ENCODE measurements around the gene ATP2B2.
"Not testable (repeated sequence)": the region's sequence is repeated elsewhere in the genome, so short reads cannot be mapped to it uniquely, and the experiment has no call there.

ATP2B2 gene

GRCh38 chr3:10387881-10388609 lies 117.3 kb downstream of the ATP2B2 start:
- no peak for DNase-seq (ENCODE audit: low read depth in 1 of 2, low spot score in 1 of 2)

DNA sequence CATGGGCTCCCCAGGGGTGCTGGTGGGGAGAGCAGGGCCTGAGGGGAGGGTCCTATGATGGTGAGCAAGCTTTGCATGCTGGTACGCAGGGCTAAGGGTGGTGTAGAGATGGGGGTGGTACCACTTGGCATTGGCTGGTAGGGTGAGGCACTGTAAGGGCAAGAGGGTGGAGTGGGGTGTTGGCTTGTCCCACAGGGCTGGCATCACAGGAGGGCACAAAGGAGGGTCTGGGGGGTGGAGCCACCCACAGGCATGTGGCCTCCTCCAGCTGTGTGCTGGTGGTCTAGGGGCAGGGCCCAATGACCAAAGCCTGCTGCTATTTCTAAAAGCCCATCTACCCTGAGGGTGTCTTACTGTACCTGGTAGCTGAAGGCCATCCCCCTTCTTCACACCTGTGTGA lies 119.3 kb downstream of the ATP2B2 start:
- DNase-seq (ENCODE audit: low read depth in 1 of 2, low spot score in 1 of 2), result no peak

DNA sequence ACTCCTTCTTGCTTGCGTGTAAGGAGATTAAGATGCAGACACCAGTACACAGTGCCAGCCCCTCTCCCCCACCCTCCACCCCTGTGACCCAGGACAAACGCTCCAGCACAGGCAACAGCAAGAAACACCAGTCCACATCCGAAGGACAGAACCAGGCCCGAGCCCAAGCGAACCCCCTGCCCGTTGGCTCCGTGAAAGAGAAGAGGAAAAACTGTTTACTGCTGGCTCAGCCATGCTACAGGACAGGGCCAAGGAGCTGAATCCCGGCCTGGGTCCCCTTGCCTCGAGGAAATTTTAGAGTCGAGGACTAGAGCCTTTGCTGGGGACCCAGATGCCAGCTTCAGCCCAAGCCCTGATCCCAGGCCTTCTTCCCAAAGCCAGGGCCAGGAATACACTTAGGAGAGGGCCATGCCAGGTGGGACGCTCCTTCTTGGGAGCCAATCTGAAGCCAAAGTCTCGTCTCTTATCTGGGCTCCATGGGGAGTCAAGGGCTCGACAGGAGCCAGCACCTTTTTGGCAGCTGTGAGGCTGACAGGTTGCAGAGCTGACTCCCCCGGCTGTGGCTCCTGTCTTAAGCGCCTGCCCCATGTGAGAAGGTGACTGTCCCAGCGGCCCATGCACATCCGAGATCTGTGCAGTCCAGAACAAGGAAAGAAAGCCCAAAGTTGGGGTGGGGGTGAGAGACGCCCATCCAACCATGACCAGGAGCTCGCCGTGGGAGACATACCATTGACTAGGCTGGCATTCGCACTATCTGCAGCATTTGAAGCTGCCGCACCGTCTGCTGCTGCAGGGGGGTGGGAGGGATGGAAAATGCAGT lies 120.6 kb downstream of the ATP2B2 start:
- DNase-seq (ENCODE audit: low read depth in 1 of 2, low spot score in 1 of 2), result no peak

- no peak for DNase-seq (ENCODE audit: low read depth in 1 of 2, low spot score in 1 of 2)
Observed at GRCh38 chr3:10383850-10384248, 121.5 kb downstream of the ATP2B2 start.

GRCh38 chr3:10382892-10383849 lies 122.2 kb downstream of the ATP2B2 start:
- DNase-seq (ENCODE audit: low read depth in 1 of 2, low spot score in 1 of 2), result no peak

GRCh38 chr3:10382445-10382844 lies 122.9 kb downstream of the ATP2B2 start:
- DNase-seq (ENCODE audit: low read depth in 1 of 2, low spot score in 1 of 2), result not testable (repeated sequence)

- DNase-seq (ENCODE audit: low read depth in 1 of 2, low spot score in 1 of 2), result no peak
Observed at GRCh38 chr3:10381336-10381735, 124.0 kb downstream of the ATP2B2 start.

DNA sequence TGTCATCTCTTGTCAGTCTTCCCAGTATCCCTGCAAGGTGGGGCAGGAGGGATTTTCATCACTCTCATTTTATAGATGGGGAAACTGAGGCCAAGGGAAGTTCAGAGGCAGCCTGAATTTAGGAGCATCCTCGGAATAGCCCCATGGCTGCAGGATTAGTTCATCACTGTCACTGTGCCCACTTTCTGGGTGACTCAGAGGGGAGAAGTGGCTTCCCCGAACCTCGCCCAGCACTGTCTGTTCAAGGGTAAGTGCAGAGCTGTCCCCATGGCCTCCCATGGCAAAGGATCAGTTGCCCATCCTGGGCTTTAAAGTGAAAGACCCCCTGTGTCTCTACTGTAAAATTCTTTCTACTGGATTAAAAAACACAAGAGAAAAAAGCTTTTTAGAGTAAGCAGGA lies 124.5 kb downstream of the ATP2B2 start:
- DNase-seq (ENCODE audit: low read depth in 1 of 2, low spot score in 1 of 2), result no peak

GRCh38 chr3:10379961-10380360 lies 125.4 kb downstream of the ATP2B2 start:
- DNase-seq (ENCODE audit: low read depth in 1 of 2, low spot score in 1 of 2), result no peak

DNA sequence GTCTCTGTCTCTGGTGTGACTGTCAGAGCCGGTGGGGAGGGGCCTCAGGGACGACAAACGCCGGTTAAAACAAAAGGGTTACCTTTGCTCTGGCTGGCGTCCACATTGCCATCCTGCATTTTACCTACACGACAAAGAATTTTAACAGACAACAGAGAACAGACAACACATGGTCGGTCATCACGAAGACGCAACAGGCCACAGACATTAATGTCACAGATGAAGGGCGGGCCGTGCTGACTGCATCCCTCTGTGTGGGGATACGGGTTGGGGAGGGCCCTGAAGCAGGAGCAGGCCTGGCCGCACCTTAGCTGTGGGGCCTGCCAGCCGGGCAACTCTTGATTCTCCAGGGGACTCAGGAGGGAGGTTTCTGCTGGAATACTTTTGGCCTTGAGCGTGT lies 126.2 kb downstream of the ATP2B2 start:
- DNase-seq (ENCODE audit: low read depth in 1 of 2, low spot score in 1 of 2), result no peak

- DNase-seq (ENCODE audit: low read depth in 1 of 2, low spot score in 1 of 2), result no peak
Observed at GRCh38 chr3:10378742-10379141, 126.6 kb downstream of the ATP2B2 start.

DNA sequence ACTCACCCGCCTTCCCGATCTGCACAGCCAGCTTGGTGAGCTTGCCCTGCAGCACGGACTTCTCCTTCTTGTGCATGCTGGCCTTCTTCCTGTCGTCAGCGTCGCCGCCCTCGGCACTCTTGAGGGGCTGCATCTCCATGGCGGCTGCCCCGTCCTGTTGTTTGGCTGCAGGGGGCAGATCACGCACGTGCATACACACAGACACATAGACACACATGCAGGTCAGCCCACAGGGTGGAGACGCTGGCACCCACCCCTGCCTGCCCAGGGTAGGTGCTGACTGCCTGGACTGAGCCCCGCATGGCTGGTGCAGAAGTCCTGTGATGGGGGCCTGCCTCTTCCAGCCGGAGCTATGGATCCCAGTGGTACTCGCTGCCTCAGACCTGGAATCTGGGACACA lies 127.1 kb downstream of the ATP2B2 start:
- DNase-seq (ENCODE audit: low read depth in 1 of 2, low spot score in 1 of 2), result no peak

DNA sequence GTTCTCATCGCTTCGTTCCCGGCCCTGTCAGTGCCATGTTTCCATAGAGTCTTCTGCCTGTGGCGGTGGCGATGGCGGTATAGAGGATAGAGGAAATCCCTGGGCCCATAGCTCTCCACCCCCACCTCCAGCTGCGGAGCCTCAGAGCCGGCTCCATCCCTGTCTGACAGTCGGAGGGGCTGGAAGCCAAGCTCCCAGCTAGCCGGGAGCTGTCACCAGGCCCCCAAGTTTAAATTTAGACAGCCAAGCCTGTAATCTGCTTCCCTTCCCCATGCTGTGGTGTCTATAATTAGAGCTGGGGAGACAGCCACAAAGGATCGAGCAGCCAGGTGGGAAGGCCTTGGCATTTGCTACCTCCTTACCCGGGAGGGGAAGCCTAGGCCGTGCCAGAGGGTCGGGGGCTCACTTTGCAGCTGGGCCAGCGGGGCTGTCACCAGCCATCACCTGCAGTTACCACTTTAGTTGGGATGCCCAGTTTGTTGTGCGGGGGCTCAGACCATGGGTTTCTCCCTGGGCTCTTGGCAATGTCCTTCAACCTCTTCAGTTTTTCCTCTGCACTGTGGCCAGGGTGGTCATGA lies 128.1 kb downstream of the ATP2B2 start:
- no peak for DNase-seq (ENCODE audit: low read depth in 1 of 2, low spot score in 1 of 2)

DNA sequence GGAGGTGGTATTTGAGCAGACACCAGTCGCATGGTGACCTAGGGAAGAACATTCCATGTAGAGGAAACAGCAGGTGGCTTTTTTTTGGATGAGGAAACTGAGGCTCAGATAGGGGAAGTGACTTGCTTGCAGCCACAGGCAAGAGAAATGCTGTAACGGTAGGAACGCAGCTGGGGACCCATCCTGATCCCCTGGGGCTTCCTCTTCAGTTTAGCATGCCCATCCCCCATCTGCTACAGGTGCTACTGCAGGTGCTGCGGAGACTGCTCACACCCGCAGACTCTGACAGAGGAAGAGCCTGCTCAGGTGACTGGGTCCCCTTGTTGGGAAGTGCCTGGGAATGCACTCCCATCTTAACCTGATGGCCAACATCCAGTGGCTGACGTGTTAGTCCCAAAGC lies 129.0 kb downstream of the ATP2B2 start:
- DNase-seq (ENCODE audit: low read depth in 1 of 2, low spot score in 1 of 2), result no peak

GRCh38 chr3:10375296-10376053 lies 129.9 kb downstream of the ATP2B2 start:
- DNase-seq (ENCODE audit: low read depth in 1 of 2, low spot score in 1 of 2), result no peak

DNA sequence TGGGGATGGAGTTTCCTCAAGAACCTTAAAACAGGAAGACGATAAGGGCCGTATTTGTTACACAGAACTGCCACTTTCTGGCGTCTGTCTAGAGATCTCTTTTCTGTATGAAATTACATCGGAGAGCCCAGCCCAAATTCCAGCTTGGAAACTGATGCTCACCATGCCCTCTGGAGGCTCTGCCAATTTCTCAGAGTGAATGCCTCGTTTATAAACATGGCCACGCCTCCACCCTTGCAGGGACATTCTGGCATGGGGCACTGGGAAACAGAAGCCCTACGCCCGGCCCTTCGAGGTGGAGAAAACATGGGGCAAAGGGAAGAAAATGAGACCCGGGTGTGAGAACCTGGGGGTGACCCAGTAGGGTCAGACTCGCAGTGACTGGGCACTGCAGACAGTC lies 131.1 kb downstream of the ATP2B2 start:
- DNase-seq (ENCODE audit: low read depth in 1 of 2, low spot score in 1 of 2), result no peak

- DNase-seq (ENCODE audit: low read depth in 1 of 2, low spot score in 1 of 2), result no peak
Observed at GRCh38 chr3:10373686-10374261, 131.6 kb downstream of the ATP2B2 start.

- DNase-seq (ENCODE audit: low read depth in 1 of 2, low spot score in 1 of 2), result no peak
Observed at GRCh38 chr3:10371789-10372188, 133.6 kb downstream of the ATP2B2 start.

- no peak for DNase-seq (ENCODE audit: low read depth in 1 of 2, low spot score in 1 of 2)
Observed at GRCh38 chr3:10371167-10371566, 134.2 kb downstream of the ATP2B2 start.

- no peak for DNase-seq (ENCODE audit: low read depth in 1 of 2, low spot score in 1 of 2)
Observed at GRCh38 chr3:10370429-10370828, 135.0 kb downstream of the ATP2B2 start.

Measured in activated T-helper 1 cell treated with anti-CD3 and anti-CD28 coated beads, Interleukin-2, amount 50 U/mL, for 16 hours (primary cell).